Measurements from ENCODE around the gene KRT79. TPM values are rescaled to one million over a fixed set of nuclear protein-coding genes. Genes with fewer than 3 reads are reported as not detected.
"Not testable (repeated sequence)": the region's sequence is repeated elsewhere in the genome, so short reads cannot be mapped to it uniquely, and the experiment has no call there.

Gene KRT79
- total RNA-seq, 2 experiments from 2014 or later, result not detected

- Mint-ChIP-seq H3K36me3 (ENCODE audit: low read depth) (no peaks in the 10 kb centered on the region), H3K27me3 (ENCODE audit: low read depth) (no peaks in the 10 kb centered on the region)
- CTCF ChIA-PET, result interaction anchor here (2.1 kb wide), 1 partner anchor 14 kb away, joined by 5 read pairs; no protein-coding TSS in a partner anchor
Measured at GRCh38 chr12:52856787-52857186, 22.7 kb upstream of the KRT79 start.

GRCh38 chr12:52856077-52856476 lies 22.0 kb upstream of the KRT79 start:
- H3K4me3 Mint-ChIP-seq; DNase-seq; H3K27me3 Mint-ChIP-seq (ENCODE audit: low read depth); H3K36me3 Mint-ChIP-seq (ENCODE audit: low read depth); H3K27ac Mint-ChIP-seq; intact Hi-C loops (cut with micrococcal nuclease); H3K9me3 Mint-ChIP-seq; H3K4me1 Mint-ChIP-seq (ENCODE audit: low read depth): not testable (repeated sequence)
- CTCF ChIA-PET, result interaction anchor here (2.1 kb wide), 1 partner anchor 15 kb away, joined by 5 read pairs; no protein-coding TSS in a partner anchor

More at GRCh38 chr12:52856787-52857186, 22.7 kb upstream of the KRT79 start:
- intact Hi-C loops (cut with micrococcal nuclease), result no loop called here
- Mint-ChIP-seq H3K4me1 (ENCODE audit: low read depth) (peaks cover 5% of the 10 kb centered on the region), H3K4me3 (no peak overlapping the region), H3K27ac (no peak overlapping the region), H3K9me3 (no peaks in the 10 kb centered on the region)
- DNase-seq, result no peak

GRCh38 chr12:52851787-52852186 lies 17.7 kb upstream of the KRT79 start:
- H3K27ac Mint-ChIP-seq, result no peak overlapping the region
- intact Hi-C loops (cut with micrococcal nuclease), result no loop called here
- CTCF ChIA-PET, result interaction anchor here (0.6 kb wide), 1 partner anchor 1244 kb away, joined by 3 read pairs; no protein-coding TSS in a partner anchor
- H3K36me3 Mint-ChIP-seq (ENCODE audit: low read depth), result no peaks in the 10 kb centered on the region
- no peak overlapping the region for H3K4me3 Mint-ChIP-seq
- H3K4me1 Mint-ChIP-seq (ENCODE audit: low read depth), result no peaks in the 10 kb centered on the region
- H3K9me3 Mint-ChIP-seq, result no peaks in the 10 kb centered on the region
- no peak for DNase-seq
- no peaks in the 10 kb centered on the region for H3K27me3 Mint-ChIP-seq (ENCODE audit: low read depth)

GRCh38 chr12:52850681-52851080 lies 16.6 kb upstream of the KRT79 start:
- intact Hi-C loops (cut with micrococcal nuclease), result no loop called here
- Mint-ChIP-seq H3K27me3 (ENCODE audit: low read depth) (no peaks in the 10 kb centered on the region), H3K4me1 (ENCODE audit: low read depth) (no peaks in the 10 kb centered on the region), H3K36me3 (ENCODE audit: low read depth) (no peaks in the 10 kb centered on the region), H3K27ac (no peak overlapping the region), H3K9me3 (no peaks in the 10 kb centered on the region), H3K4me3 (no peak overlapping the region)
- CTCF ChIA-PET, result no interaction called here
- no peak for DNase-seq

- H3K27ac Mint-ChIP-seq, result no peak overlapping the region
- CTCF ChIA-PET, result no interaction called here
- DNase-seq, result no peak
- H3K4me3 Mint-ChIP-seq, result no peak overlapping the region
- H3K4me1 Mint-ChIP-seq (ENCODE audit: low read depth), result no peaks in the 10 kb centered on the region
- intact Hi-C loops (cut with micrococcal nuclease), result no loop called here
- H3K9me3 Mint-ChIP-seq, result no peaks in the 10 kb centered on the region
- no peaks in the 10 kb centered on the region for H3K27me3 Mint-ChIP-seq (ENCODE audit: low read depth)
- no peaks in the 10 kb centered on the region for H3K36me3 Mint-ChIP-seq (ENCODE audit: low read depth)
Measured at GRCh38 chr12:52849511-52849910, 15.4 kb upstream of the KRT79 start.

- Mint-ChIP-seq H3K27me3 (ENCODE audit: low read depth) (no peaks in the 10 kb centered on the region), H3K27ac (no peak within 1 kb of the TSS), H3K4me1 (ENCODE audit: low read depth) (no peaks in the 10 kb centered on the region), H3K36me3 (ENCODE audit: low read depth) (no peaks in the 10 kb centered on the region), H3K4me3 (no peak within 1 kb of the TSS), H3K9me3 (no peaks in the 10 kb centered on the region)
- intact Hi-C loops (cut with micrococcal nuclease), result no loop called here
- no peak for DNase-seq
- CTCF ChIA-PET, result no interaction called here
Measured at GRCh38 chr12:52848661-52849255, 14.6 kb upstream of the KRT79 start, which contains the start of gene KRT78. KRT78 (minus strand) TSS chr12:52848994; CDS start chr12:52848930, 64 bp downstream.

GRCh38 chr12:52847335-52848102 lies 13.4 kb upstream of the KRT79 start:
- Mint-ChIP-seq H3K9me3 (no peaks in the 10 kb centered on the region), H3K4me3 (no peak overlapping the region), H3K27me3 (ENCODE audit: low read depth) (no peaks in the 10 kb centered on the region), H3K27ac (no peak overlapping the region), H3K36me3 (ENCODE audit: low read depth) (no peaks in the 10 kb centered on the region), H3K4me1 (ENCODE audit: low read depth) (no peaks in the 10 kb centered on the region)
- no peak for DNase-seq
- intact Hi-C loops (cut with micrococcal nuclease), result no loop called here
- CTCF ChIA-PET, result interaction anchor here (0.7 kb wide), 1 partner anchor 264 kb away, joined by 3 read pairs; no protein-coding TSS in a partner anchor

GRCh38 chr12:52846356-52846970 lies 12.4 kb upstream of the KRT79 start:
- no peak overlapping the region for H3K27ac Mint-ChIP-seq
- no peak overlapping the region for H3K4me3 Mint-ChIP-seq
- no peak for DNase-seq
- CTCF ChIA-PET, result no interaction called here
- no peaks in the 10 kb centered on the region for H3K9me3 Mint-ChIP-seq
- intact Hi-C loops (cut with micrococcal nuclease), result no loop called here
- no peaks in the 10 kb centered on the region for H3K36me3 Mint-ChIP-seq (ENCODE audit: low read depth)
- no peaks in the 10 kb centered on the region for H3K27me3 Mint-ChIP-seq (ENCODE audit: low read depth)
- no peaks in the 10 kb centered on the region for H3K4me1 Mint-ChIP-seq (ENCODE audit: low read depth)

GRCh38 chr12:52845946-52846345 lies 11.8 kb upstream of the KRT79 start:
- Mint-ChIP-seq H3K9me3 (no peaks in the 10 kb centered on the region), H3K36me3 (ENCODE audit: low read depth) (no peaks in the 10 kb centered on the region), H3K27ac (no peak overlapping the region), H3K4me1 (ENCODE audit: low read depth) (no peaks in the 10 kb centered on the region), H3K4me3 (no peak overlapping the region), H3K27me3 (ENCODE audit: low read depth) (no peaks in the 10 kb centered on the region)
- no peak for DNase-seq
- CTCF ChIA-PET, result no interaction called here
- intact Hi-C loops (cut with micrococcal nuclease), result no loop called here

- Mint-ChIP-seq H3K4me1 (ENCODE audit: low read depth) (no peaks in the 10 kb centered on the region), H3K4me3 (no peak overlapping the region), H3K27me3 (ENCODE audit: low read depth) (no peaks in the 10 kb centered on the region), H3K9me3 (no peaks in the 10 kb centered on the region), H3K36me3 (ENCODE audit: low read depth) (no peaks in the 10 kb centered on the region), H3K27ac (no peak overlapping the region)
- intact Hi-C loops (cut with micrococcal nuclease), result no loop called here
- no peak for DNase-seq
- CTCF ChIA-PET, result interaction anchor here (0.8 to 1.2 kb wide), 2 partner anchors 35 to 122 kb away, joined by 3 read pairs; no protein-coding TSS in a partner anchor
Measured at GRCh38 chr12:52844386-52844785, 10.3 kb upstream of the KRT79 start.

GRCh38 chr12:52839436-52840105 lies 5.5 kb upstream of the KRT79 start:
- H3K4me1 Mint-ChIP-seq (ENCODE audit: low read depth), result peaks cover 22% of the 10 kb centered on the region
- H3K36me3 Mint-ChIP-seq (ENCODE audit: low read depth), result no peaks in the 10 kb centered on the region
- H3K4me3 Mint-ChIP-seq, result no peak overlapping the region
- CTCF ChIA-PET, result interaction anchor here (0.5 to 1.2 kb wide), 3 partner anchors 31 to 467 kb away, joined by 3 to 4 read pairs (median 4); no protein-coding TSS in a partner anchor
- intact Hi-C loops (cut with micrococcal nuclease), result no loop called here
- no peaks in the 10 kb centered on the region for H3K9me3 Mint-ChIP-seq
- no peak for DNase-seq
- no peak overlapping the region for H3K27ac Mint-ChIP-seq
- no peaks in the 10 kb centered on the region for H3K27me3 Mint-ChIP-seq (ENCODE audit: low read depth)
